Upper lobe of left lung (tissue), 6 donors: ENCODE data around the gene KLHL13. TPM values are rescaled to one million over a fixed set of nuclear protein-coding genes. Genes with fewer than 3 reads are reported as not detected.
"Not testable (repeated sequence)": the region's sequence is repeated elsewhere in the genome, so short reads cannot be mapped to it uniquely, and the experiment has no call there.

Experiments used
- ATAC-seq, 2 donors: fragments of 200-7000 bp; cut with Tn5 transposase; one replicate each; pipeline ENCODE4 v1.9.1; 2022; ENCODE audit warnings: mild to moderate bottlenecking in 2 of 2, moderate library complexity in 2 of 2; ENCODE audit not compliant: low FRiP score in 2 of 2
- DNase-seq, 2 donors: peaks; one replicate each; pipeline ENCODE4 v3.0.0-alpha.2; 2019 to 2020
- H3K27ac ChIP-seq, 4 donors: fragments of 200-600 bp; sonication (generic); one replicate each; pipeline ENCODE4 v1.5.1; 2016 to 2019
- H3K27me3 ChIP-seq, 4 donors: fragments of 200-600 bp; sonication (generic); one replicate each; pipeline ENCODE4 v1.5.1; 2017 to 2019
- H3K36me3 ChIP-seq, 4 donors: fragments of 200-600 bp; sonication (generic); one replicate each; pipeline ENCODE4 v1.5.1; 2016 to 2019
- H3K4me1 ChIP-seq, 4 donors: fragments of 200-600 bp; sonication (generic); one replicate each; pipeline ENCODE4 v1.5.1; 2018 to 2019
- H3K4me3 ChIP-seq, 4 donors: fragments of 200-600 bp; sonication (generic); one replicate each; pipeline ENCODE4 v1.5.1; 2017 to 2019; ENCODE audit warnings: mild to moderate bottlenecking in 2 of 4, moderate library complexity in 1 of 4
- H3K9me3 ChIP-seq, 4 donors: fragments of 200-600 bp; sonication (generic); one replicate each; pipeline ENCODE4 v1.5.1; 2018 to 2019
- EP300 ChIP-seq, 4 donors: sonication (generic); formaldehyde crosslinking; IDR thresholded peaks; one replicate each; pipeline ENCODE4 v1.5.1; 2017; ENCODE audit warnings: antibody characterized with exemption in 4 of 4, control low read depth in 2 of 4
- POLR2A ChIP-seq, 4 donors: fragments of 450-650 bp; IDR thresholded peaks; one replicate each; pipeline ENCODE4 v1.5.1; 2016 to 2017; ENCODE audit warnings: antibody characterized with exemption in 4 of 4, mild to moderate bottlenecking in 2 of 4
- POLR2AphosphoS5 ChIP-seq, 2 donors: sonication (generic); formaldehyde crosslinking; IDR thresholded peaks; one replicate each; pipeline ENCODE4 v1.5.1; 2017; ENCODE audit warnings: antibody characterized with exemption in 2 of 2
- WGBS, 2 donors: methylation state at CpG; one replicate each; pipeline ENCODE4 v1.1.5; 2017 to 2018; 5-methylcytosine and 5-hydroxymethylcytosine counted together
- total RNA-seq, 6 donors: library from RNA; depleted of rRNA in 4 of 6; stranded (reverse); fragments of >200 nt in 4 of 6; gene quantifications; one replicate each; pipeline versions ENCODE4 v1.1.0 to v1.2.1, GENCODE V29; 2016 to 2021
- TF ChIP-seq, protein P1 (sequence below), 6 experiments: fragments of 450-650 bp in 4 of 6; fragments of 200-600 bp in 2 of 6; sonication (generic) in 2 of 6; IDR thresholded peaks; one replicate each; pipeline ENCODE4 v1.5.1; 2016 to 2019; ENCODE audit warnings: antibody characterized with exemption in 6 of 6
- donor health status: DM: no; HTN: no; CAD: no; lungs with moderate emphysema.
- donor health status: DM: no; HTN: yes; CAD: no; lungs with severe emphysema.

KLHL13 gene
- total RNA-seq, 6 donors from 2014 or later, result 0.63 to 3.8 (median 0.89) TPM; not detected in 1

DNA sequence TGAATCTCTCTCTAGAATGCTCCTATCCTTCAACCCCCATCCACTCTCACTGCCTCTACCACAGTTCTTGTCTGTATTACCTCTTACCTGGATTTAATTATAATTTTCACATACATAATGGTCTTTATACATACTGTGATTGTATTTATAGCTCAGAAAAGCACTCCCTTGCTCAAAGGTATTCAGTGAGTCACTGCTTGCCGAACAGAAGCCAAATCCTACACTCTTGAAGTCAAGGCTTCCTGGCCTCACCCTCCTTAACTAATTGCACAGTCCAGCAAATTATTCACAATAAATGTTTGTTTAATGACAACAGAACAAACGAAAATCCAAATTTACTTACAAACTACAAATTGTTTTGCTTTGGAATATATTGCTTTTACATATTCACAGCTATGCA lies 159.5 kb downstream of the KLHL13 start:
- 40 to 54% methylated on average over 2 of the region's 2 CpGs for WGBS, 2 donors
- TF ChIP-seq POLR2A (IDR thresholded peaks at IDR 0.05), result no peak
- TF ChIP-seq, protein P1, sequence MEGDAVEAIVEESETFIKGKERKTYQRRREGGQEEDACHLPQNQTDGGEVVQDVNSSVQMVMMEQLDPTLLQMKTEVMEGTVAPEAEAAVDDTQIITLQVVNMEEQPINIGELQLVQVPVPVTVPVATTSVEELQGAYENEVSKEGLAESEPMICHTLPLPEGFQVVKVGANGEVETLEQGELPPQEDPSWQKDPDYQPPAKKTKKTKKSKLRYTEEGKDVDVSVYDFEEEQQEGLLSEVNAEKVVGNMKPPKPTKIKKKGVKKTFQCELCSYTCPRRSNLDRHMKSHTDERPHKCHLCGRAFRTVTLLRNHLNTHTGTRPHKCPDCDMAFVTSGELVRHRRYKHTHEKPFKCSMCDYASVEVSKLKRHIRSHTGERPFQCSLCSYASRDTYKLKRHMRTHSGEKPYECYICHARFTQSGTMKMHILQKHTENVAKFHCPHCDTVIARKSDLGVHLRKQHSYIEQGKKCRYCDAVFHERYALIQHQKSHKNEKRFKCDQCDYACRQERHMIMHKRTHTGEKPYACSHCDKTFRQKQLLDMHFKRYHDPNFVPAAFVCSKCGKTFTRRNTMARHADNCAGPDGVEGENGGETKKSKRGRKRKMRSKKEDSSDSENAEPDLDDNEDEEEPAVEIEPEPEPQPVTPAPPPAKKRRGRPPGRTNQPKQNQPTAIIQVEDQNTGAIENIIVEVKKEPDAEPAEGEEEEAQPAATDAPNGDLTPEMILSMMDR (IDR thresholded peaks at IDR 0.05), result no peak
- Histone ChIP-seq H3K4me3 (no peak overlapping the region), H3K27ac (no peak overlapping the region), H3K9me3 (no peaks in the 10 kb centered on the region), H3K4me1 (no peaks in the 10 kb centered on the region), H3K36me3 (no peaks in the 10 kb centered on the region), H3K27me3 (no peaks in the 10 kb centered on the region)
- no peak for ATAC-seq
- DNase-seq, result no peak

DNA sequence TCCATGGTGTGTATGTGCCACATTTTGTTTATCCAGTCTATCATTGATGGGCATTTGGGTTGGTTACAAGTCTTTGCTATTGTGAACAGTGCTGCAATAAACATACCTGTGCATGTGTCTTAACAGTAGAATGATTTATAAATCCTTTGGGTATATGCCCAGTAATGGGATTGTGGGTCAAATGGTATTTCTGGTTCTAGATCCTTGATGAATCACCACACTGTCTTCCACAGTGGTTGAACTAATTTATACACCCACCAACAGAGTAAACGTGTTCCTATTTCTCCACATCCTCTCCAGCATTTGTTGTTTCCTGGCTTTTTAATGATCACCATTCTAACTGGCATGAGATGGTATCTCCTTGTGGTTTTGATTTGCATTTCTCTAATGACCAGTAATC lies 177.3 kb downstream of the KLHL13 start:
- not testable (repeated sequence) for H3K36me3 ChIP-seq, DNase-seq, H3K27ac ChIP-seq, H3K4me3 ChIP-seq, H3K4me1 ChIP-seq, H3K27me3 ChIP-seq, ATAC-seq, H3K9me3 ChIP-seq
- WGBS, 2 donors, result 31 to 55% methylated on average over 1 of the region's 1 CpG

DNA sequence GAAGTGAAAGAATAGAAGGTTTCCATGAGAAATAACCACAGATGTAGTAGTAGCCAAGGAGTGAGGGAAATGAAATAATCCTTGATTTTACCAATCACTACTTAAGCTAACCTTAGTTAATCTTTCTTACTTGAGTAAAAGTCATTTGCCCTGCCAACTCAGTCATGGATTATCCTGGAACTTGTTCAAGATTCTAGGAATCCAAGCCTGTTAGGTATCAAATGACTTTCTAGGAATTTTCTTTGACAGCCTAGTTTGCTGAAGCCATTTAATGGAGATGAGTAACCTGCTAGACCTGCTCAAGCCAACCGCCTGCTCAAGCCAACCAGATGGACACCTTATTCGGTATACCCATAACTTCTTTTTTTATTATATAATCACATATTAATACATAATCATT lies 180.5 kb downstream of the KLHL13 start:
- no peaks in the 10 kb centered on the region for H3K4me1 ChIP-seq
- H3K9me3 ChIP-seq, result no peaks in the 10 kb centered on the region
- WGBS, 2 donors, result 82 to 95% methylated on average over 2 of the region's 2 CpGs
- no peak for TF ChIP-seq EP300 (IDR thresholded peaks at IDR 0.05)
- TF ChIP-seq POLR2AphosphoS5 (IDR thresholded peaks at IDR 0.05), result no peak
- TF ChIP-seq, protein P1 (IDR thresholded peaks at IDR 0.05), result no peak
- TF ChIP-seq POLR2A (IDR thresholded peaks at IDR 0.05), result no peak
- ATAC-seq (no peak), DNase-seq (no peak)
- H3K27me3 ChIP-seq, result no peaks in the 10 kb centered on the region
- H3K27ac ChIP-seq, result no peak overlapping the region
- H3K4me3 ChIP-seq, result no peak overlapping the region
- H3K36me3 ChIP-seq, result no peaks in the 10 kb centered on the region

DNA sequence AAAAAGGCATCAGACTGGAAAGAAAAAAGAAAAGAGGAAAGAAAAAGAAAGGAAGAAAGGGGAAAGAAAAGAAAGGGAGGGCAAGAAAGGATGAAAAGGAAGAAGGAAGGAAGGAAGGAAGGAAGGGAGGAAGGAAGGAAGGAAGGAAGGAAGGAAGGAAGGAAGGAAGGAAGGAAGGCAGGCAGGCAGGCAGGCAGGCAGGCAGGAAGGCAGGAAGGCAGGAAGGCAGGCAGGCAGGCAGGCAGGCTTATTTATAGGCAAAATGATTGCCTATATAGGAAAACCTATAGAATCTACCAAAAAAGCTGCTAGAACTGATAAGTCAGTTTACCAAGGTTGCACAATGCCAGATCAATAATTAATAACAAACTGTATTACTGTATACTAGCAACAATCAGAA lies 186.5 kb downstream of the KLHL13 start:
- H3K4me1 ChIP-seq, H3K9me3 ChIP-seq, H3K36me3 ChIP-seq, H3K27me3 ChIP-seq, DNase-seq, H3K4me3 ChIP-seq, ATAC-seq, H3K27ac ChIP-seq: not testable (repeated sequence)

DNA sequence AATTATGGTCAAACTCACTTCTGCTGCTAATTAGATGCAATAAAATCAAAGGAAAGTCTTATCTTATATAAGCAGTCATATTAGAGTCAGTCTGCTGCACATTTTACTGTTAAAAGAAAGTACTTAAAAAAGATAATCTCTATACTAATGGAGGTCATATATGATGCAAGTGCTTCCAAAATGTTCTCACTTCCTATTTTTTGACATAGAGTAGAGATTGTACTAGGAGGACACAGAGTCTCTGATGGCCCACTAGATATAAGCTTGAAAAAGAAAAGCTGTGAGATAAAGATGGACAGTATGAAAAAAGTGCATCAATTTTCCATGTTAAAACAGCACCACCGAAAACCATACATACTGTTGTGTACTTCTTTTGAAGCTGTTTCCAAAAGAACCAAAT lies 196.9 kb downstream of the KLHL13 start:
- Histone ChIP-seq H3K4me3 (no peak overlapping the region), H3K9me3 (no peaks in the 10 kb centered on the region), H3K4me1 (no peaks in the 10 kb centered on the region), H3K36me3 (no peaks in the 10 kb centered on the region), H3K27ac (no peak overlapping the region), H3K27me3 (no peaks in the 10 kb centered on the region)
- ATAC-seq (no peak), DNase-seq (no peak)
- TF ChIP-seq EP300 (IDR thresholded peaks at IDR 0.05), result no peak
- TF ChIP-seq, protein P1 (IDR thresholded peaks at IDR 0.05), result no peak
- no peak for TF ChIP-seq POLR2AphosphoS5 (IDR thresholded peaks at IDR 0.05)
- TF ChIP-seq POLR2A (IDR thresholded peaks at IDR 0.05), result no peak
- WGBS, 2 donors, result 62 to 95% methylated on average over 1 of the region's 1 CpG

DNA sequence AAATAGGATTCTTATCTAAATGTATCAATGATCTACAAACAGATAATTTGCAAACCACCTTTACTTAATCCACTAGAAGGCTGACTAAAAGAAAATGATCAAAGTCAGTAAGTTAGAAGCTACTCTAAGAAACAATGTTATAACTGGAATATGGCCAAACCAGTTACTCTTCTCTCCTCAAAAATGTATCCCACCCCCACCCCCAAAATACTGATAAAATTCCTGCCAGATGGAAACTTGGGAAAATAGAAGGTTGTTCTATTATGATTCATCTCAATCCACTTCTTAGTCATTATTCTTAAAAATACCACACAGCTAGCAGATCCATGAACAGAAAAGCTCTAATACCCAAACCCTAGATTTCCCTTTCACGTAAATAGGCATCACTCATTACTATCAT lies 206.4 kb downstream of the KLHL13 start:
- Histone ChIP-seq H3K27me3 (no peaks in the 10 kb centered on the region), H3K4me1 (no peaks in the 10 kb centered on the region), H3K4me3 (no peak overlapping the region), H3K36me3 (no peaks in the 10 kb centered on the region), H3K9me3 (no peaks in the 10 kb centered on the region), H3K27ac (no peak overlapping the region)
- TF ChIP-seq, protein P1 (IDR thresholded peaks at IDR 0.05), result no peak
- TF ChIP-seq EP300 (IDR thresholded peaks at IDR 0.05) (no peak), POLR2AphosphoS5 (IDR thresholded peaks at IDR 0.05) (no peak), POLR2A (IDR thresholded peaks at IDR 0.05) (no peak)
- no peak for ATAC-seq
- 76 to 88% methylated on average over 1 of the region's 1 CpG for WGBS, 2 donors
- no peak for DNase-seq
